Esophagus (tissue), 2 donors: ENCODE data around the gene UQCR10. TPM values are rescaled to one million over a fixed set of nuclear protein-coding genes. Genes with fewer than 3 reads are reported as not detected.
"Not testable (repeated sequence)": the region's sequence is repeated elsewhere in the genome, so short reads cannot be mapped to it uniquely, and the experiment has no call there.

ENCODE experiments used
- H3K27ac ChIP-seq, 2 donors: one replicate each; pipeline ENCODE4 v1.5.1; 2013; ENCODE audit warnings: low read depth in 2 of 2, mild to moderate bottlenecking in 2 of 2, inconsistent platforms in 1 of 2, low read length in 1 of 2, moderate library complexity in 1 of 2
- H3K27me3 ChIP-seq, 2 donors: one replicate each; pipeline ENCODE4 v1.6.1; 2013; ENCODE audit warnings: low read length in 2 of 2, control low read depth in 1 of 2, mild to moderate bottlenecking in 1 of 2; ENCODE audit not compliant: insufficient read depth in 2 of 2, control insufficient read depth in 1 of 2
- H3K36me3 ChIP-seq, 2 donors: one replicate each; pipeline ENCODE4 v1.6.1; 2013; ENCODE audit warnings: low read length in 1 of 2; ENCODE audit not compliant: control insufficient read depth in 2 of 2, insufficient read depth in 2 of 2
- H3K4me1 ChIP-seq, 2 donors: one replicate each; pipeline ENCODE4 v1.6.1; 2013; ENCODE audit warnings: low read length in 1 of 2; ENCODE audit not compliant: control insufficient read depth in 2 of 2, insufficient read depth in 2 of 2
- H3K4me3 ChIP-seq, 2 donors: one replicate each; pipeline ENCODE4 v1.5.1; 2013; ENCODE audit warnings: low read length in 2 of 2, mild to moderate bottlenecking in 2 of 2, low read depth in 1 of 2, moderate library complexity in 1 of 2
- H3K9me3 ChIP-seq, 2 donors: one replicate each; pipeline ENCODE4 v1.6.1; 2013; ENCODE audit warnings: mild to moderate bottlenecking in 2 of 2, low read depth in 1 of 2, low read length in 1 of 2, moderate library complexity in 1 of 2; ENCODE audit not compliant: control insufficient read depth in 2 of 2, insufficient read depth in 1 of 2
- WGBS, 2 donors: extraction: QIAGEN DNeasy Blood & Tissue Kit; methylation state at CpG; one replicate each; pipeline ENCODE4 v1.1.7; 2013; 5-methylcytosine and 5-hydroxymethylcytosine counted together
- polyA plus RNA-seq, 2 donors: library from polyadenylated mRNA; stranded (reverse); fragments of 200-250 nt; gene quantifications; one replicate each; pipeline ENCODE4 v1.2.3, GENCODE V29; 2013
- donor health status: healthy with polysubstance abuse.
- donor health status: Bipolar disorder and iron deficiency.

The UQCR10 gene
- polyA plus RNA-seq, 2 donors, result 171 to 204 TPM

DNA sequence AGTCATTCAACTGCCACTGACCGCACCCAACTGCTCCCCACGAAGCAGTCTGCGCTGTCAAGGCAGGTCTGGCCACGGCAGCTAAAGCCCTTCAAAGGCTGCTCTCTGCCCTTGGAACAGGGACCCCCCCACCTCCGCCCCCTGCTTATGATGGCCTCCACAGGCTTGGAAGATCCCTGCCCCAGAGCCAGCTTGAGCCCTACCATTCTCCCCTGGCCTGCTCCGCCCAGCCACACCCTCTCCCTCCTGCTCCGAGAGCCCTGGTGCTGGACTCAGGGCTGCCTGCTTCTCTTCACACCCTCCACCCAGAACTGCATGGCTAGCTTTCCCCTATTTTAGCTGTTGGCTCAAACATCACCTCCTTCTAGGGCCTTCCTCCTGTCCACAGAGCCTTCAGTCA is 19.3 kb upstream of the UQCR10 start:
- Histone ChIP-seq H3K36me3 (peaks cover 6 to 12% of the 10 kb centered on the region in 2 donors), H3K27me3 (no peaks in the 10 kb centered on the region), H3K9me3 (no peaks in the 10 kb centered on the region), H3K27ac (peak overlapping the region; percentile 78 to 91), H3K4me3 (peak overlapping the region in 1 of 2 donors; percentile 10), H3K4me1 (peaks cover 3 to 28% of the 10 kb centered on the region in 2 donors)
- WGBS, 2 donors, result 75 to 85% methylated on average over 7 of the region's 7 CpGs

DNA sequence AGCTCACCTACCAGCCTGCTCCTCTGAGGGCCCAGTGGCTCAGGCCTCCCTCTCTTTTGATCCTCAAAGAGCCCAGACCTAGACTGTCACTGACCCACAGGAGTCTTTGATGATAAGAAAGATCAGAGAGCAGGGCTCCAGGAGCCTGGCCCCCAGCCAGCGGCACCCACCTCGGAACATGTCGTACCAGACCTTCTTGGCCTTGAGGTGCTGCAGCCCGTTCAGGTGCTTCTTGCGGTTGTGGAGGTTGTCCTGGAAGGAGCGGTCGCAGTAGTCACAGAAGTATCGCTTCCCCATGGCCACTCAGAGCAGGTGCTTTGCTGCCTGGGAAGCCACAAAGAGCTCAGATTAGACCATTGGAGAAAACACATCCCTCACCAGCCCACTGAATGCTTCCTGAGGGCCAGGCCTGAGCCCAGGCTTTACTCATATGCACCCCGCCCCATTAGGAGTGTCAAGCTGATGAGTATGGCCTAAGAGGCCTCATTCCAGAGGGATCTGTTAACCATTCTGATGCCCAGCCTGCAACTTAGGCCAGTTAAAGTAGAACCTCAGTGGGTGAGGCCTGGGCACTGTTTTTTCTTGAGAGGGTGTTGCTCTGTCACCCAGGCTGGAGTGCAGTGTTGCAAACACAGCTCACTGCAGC is 18.8 kb upstream of the UQCR10 start:
- Histone ChIP-seq H3K27me3 (no peaks in the 10 kb centered on the region), H3K4me1 (peaks cover 3 to 28% of the 10 kb centered on the region in 2 donors), H3K9me3 (no peaks in the 10 kb centered on the region), H3K27ac (peak overlapping the region; percentile 78 to 91), H3K4me3 (no peak overlapping the region), H3K36me3 (peaks cover 6 to 12% of the 10 kb centered on the region in 2 donors)
- WGBS, 2 donors, result 88 to 90% methylated on average over 9 of the region's 9 CpGs

- Histone ChIP-seq H3K9me3 (no peaks in the 10 kb centered on the region), H3K27ac (no peak overlapping the region), H3K4me1 (peaks cover 3 to 22% of the 10 kb centered on the region in 2 donors), H3K36me3 (peaks cover 6 to 12% of the 10 kb centered on the region in 2 donors), H3K27me3 (no peaks in the 10 kb centered on the region), H3K4me3 (no peak overlapping the region)
- 84 to 96% methylated on average over 3 of the region's 3 CpGs for WGBS, 2 donors
Measured at GRCh38 chr22:29750029-29750428, 17.1 kb upstream of the UQCR10 start.

DNA sequence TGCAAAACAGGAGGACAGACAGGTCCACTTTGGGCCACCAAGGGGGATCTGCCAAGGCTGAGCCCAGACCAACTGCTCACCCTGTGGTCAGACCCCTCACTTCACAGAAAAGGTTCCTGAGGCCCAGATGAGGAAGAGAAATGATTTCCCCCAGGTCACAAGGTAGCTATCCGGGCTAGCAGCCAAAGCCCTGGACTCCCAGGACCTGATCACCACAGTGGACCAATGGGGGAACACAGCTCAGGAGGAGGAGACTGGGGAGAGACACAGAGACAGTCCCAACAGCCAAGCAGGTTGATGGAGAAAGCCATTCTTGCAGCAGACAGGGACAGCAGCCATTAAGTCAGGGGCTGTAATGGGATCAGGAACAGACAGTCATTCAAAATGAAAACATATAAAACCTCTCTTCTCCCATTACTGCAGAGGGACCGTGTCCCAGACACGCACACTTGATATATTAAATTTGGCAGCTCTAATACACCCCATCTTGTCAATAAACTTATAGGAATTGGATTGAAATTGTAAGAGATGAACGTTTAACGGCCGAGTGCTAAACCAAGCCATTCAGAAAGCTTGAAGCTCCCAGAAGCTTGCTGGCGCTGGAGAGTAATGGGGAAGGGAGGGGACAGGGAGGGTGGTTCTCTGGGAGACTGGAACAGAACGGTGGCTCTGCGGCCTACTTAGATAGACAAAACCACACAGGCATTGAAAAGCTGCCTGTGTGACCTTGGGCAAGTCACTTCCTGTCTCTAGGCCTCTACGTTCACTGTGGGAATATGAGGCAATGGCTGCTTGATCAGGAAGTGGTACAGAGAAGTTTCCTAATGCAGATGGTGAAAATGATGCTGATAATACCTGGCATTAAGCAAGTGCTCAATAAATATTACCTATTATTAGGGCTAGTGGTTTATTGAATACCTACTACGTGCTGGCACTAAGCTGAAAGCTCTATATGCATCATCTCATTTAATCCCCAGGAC is 16.3 kb upstream of the UQCR10 start:
- Histone ChIP-seq H3K27me3 (no peaks in the 10 kb centered on the region), H3K9me3 (no peaks in the 10 kb centered on the region), H3K4me3 (no peak overlapping the region), H3K36me3 (peaks cover 6 to 7% of the 10 kb centered on the region in 2 donors), H3K27ac (peak overlapping the region in 1 of 2 donors; percentile 20), H3K4me1 (peaks cover 0 to 16% of the 10 kb centered on the region in 2 donors)
- WGBS, 2 donors, result 75 to 76% methylated on average over 11 of the region's 11 CpGs

GRCh38 chr22:29751669-29752068 is 15.5 kb upstream of the UQCR10 start:
- Histone ChIP-seq H3K4me3 (no peak overlapping the region), H3K27ac (no peak overlapping the region), H3K4me1 (peaks cover 0 to 16% of the 10 kb centered on the region in 2 donors), H3K27me3 (no peaks in the 10 kb centered on the region), H3K9me3 (no peaks in the 10 kb centered on the region), H3K36me3 (peaks cover 6 to 7% of the 10 kb centered on the region in 2 donors)
- WGBS, 2 donors, result 97 to 98% methylated on average over 2 of the region's 2 CpGs

- no peaks in the 10 kb centered on the region for H3K27me3 ChIP-seq
- H3K36me3 ChIP-seq, result peaks cover 0 to 3% of the 10 kb centered on the region in 2 donors
- H3K9me3 ChIP-seq, result no peaks in the 10 kb centered on the region
- no peak overlapping the region for H3K4me3 ChIP-seq
- peaks cover 0 to 3% of the 10 kb centered on the region in 2 donors for H3K4me1 ChIP-seq
- 76 to 86% methylated on average over 16 of the region's 16 CpGs for WGBS, 2 donors
- H3K27ac ChIP-seq, result no peak overlapping the region
Measured at GRCh38 chr22:29753808-29754657, 13.1 kb upstream of the UQCR10 start.

- H3K9me3 ChIP-seq, H3K4me1 ChIP-seq, H3K27ac ChIP-seq, H3K4me3 ChIP-seq, H3K27me3 ChIP-seq, H3K36me3 ChIP-seq: not testable (repeated sequence)
- WGBS, 2 donors, result 88 to 92% methylated on average over 11 of the region's 11 CpGs
Measured at GRCh38 chr22:29754658-29755395, 12.3 kb upstream of the UQCR10 start.

DNA sequence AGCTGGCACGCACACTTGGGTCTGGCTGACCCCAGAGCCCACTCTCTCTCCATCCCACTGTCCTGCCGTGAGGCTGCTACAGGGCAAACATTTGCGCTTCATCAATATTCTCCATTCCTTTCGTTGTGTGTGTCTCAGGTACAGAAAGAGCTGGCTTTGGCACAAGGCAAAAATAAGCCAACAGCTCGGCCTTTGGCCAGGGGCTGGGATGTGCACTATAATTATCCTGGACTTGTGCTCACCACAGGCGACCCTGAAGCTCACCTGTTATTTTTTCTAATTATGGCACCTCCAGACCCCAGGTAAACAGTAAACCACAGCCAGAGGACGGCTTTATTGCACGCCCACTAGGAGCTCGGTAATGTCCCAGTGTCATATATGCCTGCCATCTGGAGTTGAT is 11.3 kb upstream of the UQCR10 start:
- Histone ChIP-seq H3K9me3 (no peaks in the 10 kb centered on the region), H3K27ac (no peak overlapping the region), H3K4me3 (no peak overlapping the region), H3K4me1 (no peaks in the 10 kb centered on the region), H3K36me3 (peaks cover 0 to 3% of the 10 kb centered on the region in 2 donors), H3K27me3 (no peaks in the 10 kb centered on the region)
- 80 to 93% methylated on average over 9 of the region's 9 CpGs for WGBS, 2 donors
